NCI-H2196 (cell line): Measurements from ENCODE around the gene CDKN2B-AS1.

Experiments used
- DNase-seq: peaks from one replicate; lab custom pipeline; 2025; ENCODE audit not compliant: unreplicated experiment; lab: John Stamatoyannopoulos, UW

The CDKN2B-AS1 gene

DNA sequence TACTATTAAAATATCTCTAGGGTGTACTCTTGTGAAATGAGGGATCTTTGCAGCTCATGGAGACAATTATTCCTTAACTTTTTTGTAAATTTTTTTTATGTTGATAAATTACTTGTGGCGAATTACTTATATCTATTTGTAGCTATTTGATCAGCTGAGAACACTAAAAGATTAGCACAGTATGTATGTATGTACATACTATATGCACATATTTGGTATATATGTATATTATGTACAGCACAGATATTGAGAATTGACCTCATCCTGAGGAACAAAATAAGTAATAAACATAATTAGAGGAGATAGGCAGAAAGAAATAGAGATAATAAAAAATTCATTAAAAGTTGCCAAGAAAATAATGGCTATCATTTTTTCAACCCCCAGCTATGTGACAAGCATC is 12.2 kb upstream of the CDKN2B-AS1 start:
- DNase-seq, result no peak

DNA sequence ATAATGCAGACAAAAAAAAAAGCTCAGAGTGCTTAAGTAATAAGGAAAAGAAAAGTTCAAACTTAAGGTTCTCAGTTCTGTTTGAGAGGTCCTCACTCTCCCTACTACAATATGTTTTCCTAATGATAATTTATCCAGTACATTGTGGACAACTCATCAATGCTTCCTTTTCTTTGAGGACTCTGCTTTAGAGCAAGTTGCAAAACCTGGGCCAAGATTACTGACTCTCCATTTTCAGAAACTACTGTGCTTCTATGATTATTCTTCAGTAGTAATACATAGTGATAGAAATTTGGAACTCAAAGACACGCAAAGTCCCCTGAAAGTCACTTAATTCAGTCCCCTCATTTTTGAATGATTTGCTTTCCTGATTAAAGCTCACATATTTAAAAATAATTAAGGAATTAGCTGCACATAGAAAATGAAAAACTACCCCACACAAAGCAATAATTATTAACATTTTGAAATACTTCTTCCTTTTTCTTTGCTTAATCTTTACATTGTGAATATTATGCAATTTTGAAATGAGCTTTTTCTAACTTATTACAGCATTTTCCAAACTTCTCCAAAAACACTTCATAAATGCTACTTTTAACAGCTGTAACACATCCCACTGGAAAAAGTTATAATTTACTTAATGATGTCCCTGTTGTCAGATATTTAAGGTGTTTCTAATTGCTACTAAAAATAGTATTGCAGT is 11.6 kb upstream of the CDKN2B-AS1 start:
- no peak for DNase-seq

DNA sequence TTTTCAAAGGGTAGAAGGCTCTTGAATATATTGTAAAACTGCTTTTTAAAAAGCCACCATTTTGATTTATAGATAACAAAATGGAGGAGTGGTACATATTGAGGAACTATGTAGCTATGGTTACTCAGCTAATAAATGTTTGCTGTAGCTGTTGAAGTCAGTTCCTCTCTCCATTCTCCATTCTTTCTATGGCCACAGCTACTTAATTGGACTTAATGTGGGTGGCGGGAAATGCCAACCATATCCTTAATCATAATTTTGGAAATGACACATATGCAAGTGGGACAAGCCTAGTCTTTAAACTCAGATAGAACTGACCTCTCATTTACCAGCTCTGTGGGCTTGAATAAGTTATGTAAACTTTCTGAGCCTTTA is 11.0 kb upstream of the CDKN2B-AS1 start:
- DNase-seq, result no peak

DNA sequence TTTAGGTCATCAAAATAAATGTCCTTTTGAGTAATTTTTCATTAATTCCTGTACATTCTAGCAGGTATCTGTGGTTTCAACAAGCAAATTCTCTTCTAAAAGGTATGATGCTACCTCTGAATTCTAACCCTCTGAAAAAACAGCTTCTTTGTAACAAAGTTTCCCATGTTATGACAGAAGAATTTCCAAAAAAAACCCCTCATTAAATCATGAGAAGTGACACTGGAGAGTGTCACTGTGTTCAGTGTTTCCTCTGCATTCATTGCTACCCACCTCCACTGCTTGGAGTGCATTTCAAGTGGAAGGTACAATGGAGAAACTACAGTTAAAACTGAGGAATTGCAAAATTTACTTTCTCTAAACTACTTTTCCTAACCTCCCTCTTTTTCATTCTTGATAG is 10.5 kb upstream of the CDKN2B-AS1 start:
- DNase-seq, result no peak

DNA sequence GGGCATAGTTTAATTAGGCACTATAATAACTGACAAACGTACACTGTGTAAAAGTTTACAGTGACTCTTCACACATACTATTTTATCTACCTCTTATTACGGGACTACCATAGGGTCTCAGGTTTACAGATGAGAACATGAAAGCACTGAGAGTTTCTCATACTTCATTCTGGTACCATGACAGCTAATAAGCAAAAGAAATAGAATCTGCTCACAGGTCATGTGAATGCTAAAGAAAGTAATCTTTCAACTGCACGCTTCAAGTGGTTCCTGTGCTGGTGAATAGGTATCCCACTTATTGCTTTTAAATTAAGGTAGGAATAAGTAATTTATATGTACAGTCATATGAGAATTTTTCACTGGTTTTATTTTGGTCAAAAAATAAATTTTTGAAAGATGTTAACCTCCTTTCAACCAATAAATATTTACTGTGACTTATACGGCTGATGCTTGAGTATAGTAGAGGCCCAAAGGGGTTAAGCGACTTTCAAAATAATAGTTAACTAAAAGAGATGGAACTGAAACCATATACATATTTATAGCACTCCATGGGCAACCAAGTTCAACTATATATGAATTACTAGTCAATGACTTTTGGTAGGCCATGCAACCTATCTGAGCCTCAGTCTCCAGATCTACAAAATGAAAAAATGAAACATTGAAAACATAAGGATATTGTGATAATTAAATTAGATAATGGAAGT is 8.5 kb upstream of the CDKN2B-AS1 start:
- no peak for DNase-seq

DNA sequence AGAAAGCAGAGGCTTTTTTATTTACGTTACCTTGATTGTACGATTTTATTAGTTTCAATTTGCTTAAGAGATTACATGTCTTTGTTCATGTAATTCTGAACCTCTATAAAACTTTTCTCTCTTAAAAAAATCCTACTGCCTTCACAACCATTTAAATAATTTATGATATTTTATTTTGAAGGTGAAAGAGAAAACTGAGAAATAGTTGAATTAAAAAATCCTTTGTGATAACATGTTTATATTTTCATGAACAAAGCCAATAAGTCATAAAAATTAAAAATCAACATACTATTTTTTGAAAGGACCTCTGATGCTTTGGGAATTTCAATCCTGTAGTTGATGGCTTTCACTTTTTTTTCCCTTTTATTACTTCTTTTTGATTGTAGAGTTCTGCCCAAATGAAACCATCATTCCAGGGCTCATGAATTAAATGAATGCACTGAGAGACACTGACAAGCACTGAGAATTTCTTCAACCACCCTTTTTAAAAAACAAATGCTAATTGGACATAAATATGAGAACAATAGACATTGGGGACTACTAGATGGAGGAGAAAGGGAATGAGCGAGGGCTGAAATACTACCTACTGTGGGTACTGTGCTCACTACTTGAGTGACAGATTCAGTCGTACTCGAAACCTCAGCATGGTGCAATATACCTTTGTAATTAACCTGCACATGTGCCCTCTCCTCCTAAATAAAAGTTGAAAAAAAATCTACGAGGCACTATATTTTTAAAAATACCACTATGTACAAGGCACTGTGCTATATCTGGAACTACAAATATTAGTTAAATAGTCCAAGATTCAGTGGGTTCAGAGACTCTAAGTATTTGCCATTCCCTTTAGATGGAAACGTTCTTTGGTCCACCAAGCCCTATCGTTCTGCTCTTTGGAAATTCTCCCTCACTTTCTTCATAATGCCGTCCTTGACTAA is 6.3 kb upstream of the CDKN2B-AS1 start:
- DNase-seq, result peak; percentile 13

DNA sequence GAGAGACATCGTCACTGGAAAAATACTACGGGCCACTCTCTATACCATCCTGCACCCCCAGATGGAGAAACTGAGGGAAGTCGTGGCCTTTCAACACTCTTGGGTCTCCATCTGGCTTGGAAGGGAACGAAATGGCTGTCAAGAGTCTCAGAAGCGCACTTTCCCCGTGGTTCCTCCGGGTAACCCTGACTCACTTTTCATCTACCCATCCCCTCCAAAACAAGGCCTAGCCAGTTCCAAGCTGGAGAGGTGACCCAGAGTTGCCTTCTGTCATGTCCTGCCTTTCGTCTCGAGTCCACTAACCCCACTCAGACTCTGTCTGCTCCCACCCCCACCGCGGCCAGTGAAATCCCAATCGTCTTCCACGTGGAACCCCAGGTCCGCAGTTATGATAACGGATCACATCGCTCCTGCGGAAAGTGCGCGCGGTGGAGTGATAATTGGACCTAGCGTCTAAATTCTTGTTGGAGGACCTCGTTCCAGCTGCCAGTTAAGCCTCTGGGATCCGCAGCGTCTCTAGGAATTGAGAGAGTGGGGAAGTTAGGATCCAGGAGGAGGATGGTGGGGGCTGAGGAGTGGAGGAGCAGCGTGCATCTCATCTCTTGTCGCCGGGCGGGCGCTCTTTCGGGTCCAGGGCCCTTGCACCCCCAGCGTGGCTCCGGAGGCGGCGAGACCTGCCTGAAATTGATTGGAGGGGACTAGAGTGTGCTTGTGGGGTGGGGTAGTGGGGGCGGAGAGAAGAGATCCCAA is 5.0 kb upstream of the CDKN2B-AS1 start:
- DNase-seq, result no peak

DNA sequence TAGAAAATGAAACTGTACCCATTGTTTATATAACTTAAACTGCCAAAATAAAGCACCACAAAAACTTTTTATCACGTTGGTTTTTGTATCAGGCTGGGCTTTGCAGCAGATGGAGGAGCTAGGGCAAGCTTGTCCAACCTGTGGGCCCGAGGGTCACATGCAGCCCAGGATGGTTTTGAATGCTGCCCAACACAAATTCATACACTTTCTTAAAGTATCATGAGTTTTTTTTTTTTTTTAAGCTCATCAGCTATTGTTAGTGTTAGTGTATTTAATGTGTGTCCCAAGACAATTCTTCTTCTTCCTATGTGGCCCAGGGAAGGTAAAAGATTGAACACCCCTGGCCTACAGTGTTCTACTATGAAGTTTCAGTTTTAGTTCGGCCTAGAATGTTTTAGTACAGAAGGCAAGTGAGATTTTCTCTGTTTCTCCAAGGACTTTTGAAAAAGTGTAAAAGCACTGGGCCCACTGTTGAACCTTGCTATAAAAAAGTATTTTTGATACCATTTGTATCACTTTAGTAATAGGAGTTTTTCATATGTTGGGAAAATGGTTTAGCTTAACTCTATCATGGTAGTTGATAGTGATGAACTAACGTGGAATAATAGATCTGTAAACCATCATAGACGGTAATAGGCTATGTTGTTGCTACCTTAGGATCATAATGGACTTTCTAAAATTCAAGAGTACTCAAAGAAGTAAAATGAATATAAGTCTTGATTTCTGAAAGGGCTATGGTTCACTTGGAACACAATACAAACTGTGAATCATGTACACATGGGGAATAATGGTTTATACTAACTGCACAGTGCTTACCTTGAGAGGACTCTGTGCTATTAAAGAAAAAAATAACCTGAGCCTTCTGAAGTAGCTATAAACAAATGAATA is 3.3 kb upstream of the CDKN2B-AS1 start:
- DNase-seq, result no peak

DNA sequence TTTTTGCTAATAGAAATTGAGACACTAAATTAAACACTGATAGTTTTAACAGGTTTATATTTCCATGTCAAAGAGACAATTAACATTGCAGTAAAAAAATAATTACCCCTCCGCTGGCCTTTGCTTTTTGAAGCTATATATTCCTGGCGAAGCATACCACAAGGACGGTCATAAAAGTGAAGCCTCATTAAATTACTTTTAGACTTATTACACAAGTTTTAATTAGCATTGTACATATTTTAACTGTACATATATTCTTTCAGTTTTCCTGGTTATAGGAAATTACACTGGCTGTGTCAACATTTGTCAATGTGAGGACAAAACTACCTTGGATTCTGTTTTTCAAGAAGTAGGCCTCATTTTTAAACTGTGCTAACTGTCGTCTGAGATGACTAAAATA is 1.6 kb upstream of the CDKN2B-AS1 start:
- no peak for DNase-seq

DNA sequence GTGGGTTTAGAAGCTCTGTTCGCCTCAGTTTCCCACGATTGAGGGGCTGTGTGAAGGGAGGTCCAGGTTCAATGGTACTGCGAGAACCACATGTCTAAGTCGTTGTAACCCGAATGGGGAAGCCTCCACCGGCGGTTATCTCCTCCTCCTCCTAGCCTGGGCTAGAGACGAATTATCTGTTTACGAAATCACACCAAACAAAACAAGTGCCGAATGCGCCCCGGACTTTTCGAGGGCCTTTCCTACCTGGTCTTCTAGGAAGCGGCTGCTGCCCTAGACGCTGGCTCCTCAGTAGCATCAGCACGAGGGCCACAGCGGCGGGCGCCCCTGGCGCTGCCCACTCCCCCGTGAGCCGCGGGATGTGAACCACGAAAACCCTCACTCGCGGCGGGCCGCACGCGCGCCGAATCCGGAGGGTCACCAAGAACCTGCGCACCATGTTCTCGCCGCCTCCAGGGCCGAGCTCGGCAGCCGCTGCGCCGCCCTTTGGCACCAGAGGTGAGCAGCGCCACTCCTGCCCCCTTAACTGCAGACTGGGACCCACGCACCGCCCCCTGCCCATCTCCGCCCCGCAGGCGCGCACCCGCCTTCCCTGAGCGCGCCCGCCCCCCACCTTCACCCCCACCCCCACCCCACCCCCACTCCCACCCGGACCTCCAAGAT is 567 bp upstream of the CDKN2B-AS1 start, which contains the start of gene CDKN2A:
Gene CDKN2A (minus strand): TSS at position 500 of the 663 bp plus-strand sequence.
- DNase-seq, result peak; percentile 60

DNA sequence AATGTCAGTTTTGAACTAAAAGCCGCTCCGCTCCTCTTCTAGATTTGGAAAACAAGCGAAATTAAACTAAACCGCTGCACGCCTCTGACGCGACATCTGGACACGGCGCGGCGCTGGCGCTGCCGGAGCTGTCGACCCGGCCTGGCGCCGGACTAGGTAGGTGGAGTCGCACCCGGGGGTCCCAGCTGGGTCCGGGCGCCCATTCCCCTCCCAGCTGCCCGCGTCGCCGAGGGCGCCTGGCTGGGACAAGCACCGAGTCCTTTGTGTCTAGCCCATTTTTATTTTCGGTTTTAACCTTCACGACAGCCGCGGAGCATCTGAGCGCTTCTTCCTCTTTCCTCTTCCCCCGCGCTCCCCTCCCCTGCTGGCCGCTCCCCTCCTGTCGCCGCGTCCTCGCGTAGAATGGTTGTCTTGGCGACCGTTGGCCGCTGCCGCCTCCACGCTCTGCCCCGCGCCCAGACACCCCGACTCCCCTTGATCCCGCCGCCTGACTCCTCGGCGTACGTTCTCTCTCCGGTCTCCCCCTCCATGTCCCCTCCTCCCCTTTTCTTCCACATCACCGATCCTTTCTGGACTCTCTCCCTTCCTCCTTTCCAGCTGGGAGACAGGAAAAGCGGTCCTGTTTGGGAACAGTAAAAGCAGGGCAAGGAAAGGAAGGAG is 545 bp downstream of the CDKN2B-AS1 start:
- peak; percentile 80 for DNase-seq

DNA sequence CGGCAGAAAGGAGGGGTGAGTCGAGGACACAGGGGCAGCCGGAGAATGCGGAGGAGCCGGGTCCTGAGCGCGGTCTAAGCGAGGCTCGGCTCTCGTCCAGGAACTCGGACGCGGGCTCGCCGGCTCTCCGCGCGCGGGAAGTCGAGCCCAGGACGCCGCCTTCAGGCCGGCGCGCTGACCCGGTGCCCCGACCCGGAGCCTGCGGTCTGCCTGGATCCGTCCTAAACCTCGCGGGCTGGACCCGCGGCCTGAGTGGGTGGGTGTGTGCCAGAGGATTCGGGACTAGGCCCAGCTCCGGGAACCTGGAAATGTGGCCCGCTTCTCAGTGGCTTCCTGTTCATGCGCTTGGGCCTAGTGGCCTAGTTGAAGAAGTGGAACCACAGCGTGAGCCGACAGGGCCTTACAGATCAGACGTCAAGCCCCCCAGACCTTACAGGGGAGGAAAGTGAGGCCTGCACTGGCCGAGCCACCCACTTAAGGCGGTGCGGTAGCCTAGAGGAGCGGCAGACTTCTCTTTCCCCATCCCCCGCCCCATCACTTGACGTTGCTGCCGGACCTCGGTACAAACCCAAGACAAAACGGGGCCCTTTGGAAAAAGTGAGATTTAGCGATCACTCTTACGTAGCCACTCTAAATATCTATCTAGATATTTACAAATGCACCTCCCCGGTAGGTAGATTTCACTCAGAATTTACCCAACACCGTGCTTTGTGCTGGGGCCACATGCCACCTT is 1.2 kb downstream of the CDKN2B-AS1 start:
- peak; percentile 43 for DNase-seq

DNA sequence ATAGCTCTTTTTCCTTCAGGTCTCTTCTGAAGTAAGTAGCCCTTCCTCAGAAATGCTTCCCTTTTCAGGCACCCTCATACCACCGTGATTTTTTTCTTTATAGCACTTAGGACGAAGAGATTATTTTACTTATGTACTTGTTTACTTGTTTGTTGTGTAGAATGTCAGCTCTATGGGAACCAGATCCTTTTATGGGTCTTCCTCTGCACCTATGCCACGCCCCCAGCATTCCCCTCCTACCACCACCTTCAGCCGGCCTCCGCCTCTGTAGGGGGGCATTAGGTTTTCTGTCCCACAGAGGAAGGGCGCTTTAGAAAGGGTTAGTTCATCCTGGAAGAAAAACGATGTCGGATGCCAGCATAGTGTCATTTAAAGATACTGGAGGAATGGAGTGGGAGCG is 1.8 kb downstream of the CDKN2B-AS1 start:
- DNase-seq, result peak; percentile 19

DNA sequence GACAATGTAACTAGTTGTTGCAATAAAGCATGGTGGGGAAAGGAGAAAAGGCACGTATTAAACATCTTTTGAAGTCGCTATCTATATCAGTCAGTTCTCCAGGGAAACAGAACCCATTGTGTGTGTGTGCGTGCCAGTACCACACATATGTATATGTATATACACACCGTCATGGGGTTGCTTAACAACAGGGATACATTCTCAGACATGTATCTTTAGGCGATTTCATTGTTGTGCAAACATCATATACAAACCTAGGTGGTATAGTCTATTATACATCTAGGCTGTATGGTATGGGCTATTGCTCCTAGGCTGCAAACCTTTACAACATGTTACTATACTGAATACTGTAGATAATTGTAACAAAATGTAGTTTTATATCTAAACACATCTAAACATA is 2.3 kb downstream of the CDKN2B-AS1 start:
- DNase-seq, result no peak

DNA sequence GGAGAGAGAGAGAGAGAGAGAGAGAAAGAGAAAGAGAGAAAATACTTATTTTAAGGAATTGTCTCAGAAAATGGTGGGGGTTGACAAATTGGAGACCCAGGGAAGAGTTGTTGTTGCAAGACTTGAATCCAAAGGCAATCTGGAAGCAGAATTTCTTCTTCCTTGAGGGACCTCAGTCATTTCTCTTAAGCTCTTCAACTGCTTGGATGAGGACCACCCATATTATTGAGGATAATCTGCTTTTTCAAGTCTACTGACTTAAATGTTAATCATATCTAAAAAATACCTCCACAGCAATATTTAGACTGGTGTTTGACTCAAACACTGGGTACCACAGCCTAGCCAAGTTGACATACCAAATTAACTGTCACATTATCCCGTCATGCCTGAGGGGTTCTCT is 2.9 kb downstream of the CDKN2B-AS1 start:
- no peak for DNase-seq

DNA sequence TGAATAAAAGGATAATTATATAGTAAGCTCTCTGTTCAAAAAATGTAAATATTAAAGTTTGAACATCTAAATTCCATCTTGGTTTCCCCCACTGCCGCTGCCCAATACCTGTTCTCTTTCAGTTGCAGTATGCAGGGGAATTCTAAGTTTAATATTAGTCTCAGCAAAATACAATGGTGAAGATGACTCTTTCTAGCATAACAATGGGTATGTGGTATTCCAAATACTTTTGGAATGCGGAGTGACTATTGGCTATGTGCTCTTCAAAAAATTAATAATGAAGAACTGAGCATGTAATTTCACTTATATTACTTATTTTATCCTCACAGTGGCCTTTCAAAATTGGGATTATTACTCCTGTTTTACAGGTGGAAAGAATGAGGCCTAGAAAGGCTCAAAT is 3.4 kb downstream of the CDKN2B-AS1 start:
- DNase-seq, result no peak

DNA sequence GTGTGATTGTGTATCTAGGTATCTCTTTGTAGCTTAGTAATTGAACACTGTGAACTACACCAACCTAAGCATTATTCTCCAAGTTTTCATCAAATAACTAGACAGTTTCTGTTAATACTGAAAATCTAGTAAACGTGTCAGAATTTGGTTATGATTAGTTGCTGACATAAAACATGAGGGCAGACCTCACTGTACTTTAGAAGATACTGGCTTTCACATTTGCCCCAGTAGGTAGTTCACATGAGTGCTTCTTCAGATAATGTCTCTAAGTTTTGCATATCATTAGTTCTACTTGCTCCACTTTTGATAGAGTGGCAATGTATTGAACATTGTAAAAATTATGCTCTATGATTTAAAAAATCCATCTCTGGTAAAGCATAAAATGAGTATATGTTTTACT is 7.4 kb downstream of the CDKN2B-AS1 start:
- no peak for DNase-seq

DNA sequence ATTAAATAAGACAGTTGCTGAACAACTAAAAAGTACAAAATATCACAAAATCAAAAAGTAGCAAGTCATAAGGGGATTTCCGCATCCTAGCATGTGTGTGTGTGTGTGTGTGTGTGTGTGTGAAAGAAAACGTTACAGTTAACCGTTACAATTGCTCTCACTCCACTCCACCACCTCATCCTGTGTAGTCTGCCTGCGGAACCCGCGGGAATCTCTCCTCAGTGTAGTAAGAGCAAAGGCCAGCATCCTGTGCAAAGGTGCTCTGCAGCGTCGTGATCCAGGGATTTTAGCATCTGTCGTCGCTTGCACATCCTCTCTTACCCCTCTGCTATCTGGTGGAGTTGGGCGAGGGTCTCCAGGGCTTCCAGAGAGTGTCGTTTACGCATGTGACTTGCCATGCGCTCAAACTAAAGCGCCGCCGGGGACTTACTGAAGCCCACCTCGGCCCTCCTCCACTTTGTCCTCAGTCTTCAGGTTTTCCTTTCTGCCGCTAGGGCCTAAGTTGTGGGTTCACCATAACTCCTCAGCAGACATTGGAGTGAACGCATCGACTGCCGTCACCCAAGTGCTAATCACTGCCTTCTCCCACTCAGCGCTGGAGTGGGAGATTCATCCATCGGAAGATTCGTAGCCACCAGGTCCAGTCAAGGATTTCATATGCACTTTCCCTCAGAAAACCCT is 10.6 kb downstream of the CDKN2B-AS1 start:
- DNase-seq, result no peak
